Measurements from ENCODE around the gene RBSN.

RBSN gene

GRCh38 chr3:15064299-15064834 is 34.6 kb downstream of the RBSN start:
- no peak for TF ChIP-seq JUND (IDR thresholded peaks at IDR 0.05; ENCODE audit: low read depth)
- peak; percentile 31 to 49 for DNase-seq (ENCODE audit: low read depth in 1 of 2, low spot score in 1 of 2)
- in situ Hi-C loops (cut with HindIII; ENCODE audit: low pct_unique_long_range_greater_than_20kb, low sequenced_read_pairs) = no loop called here

GRCh38 chr3:15063656-15064286 is 35.2 kb downstream of the RBSN start:
- in situ Hi-C loops (cut with HindIII; ENCODE audit: low pct_unique_long_range_greater_than_20kb, low sequenced_read_pairs) = no loop called here
- DNase-seq (ENCODE audit: low read depth in 1 of 2, low spot score in 1 of 2) = peak in 1 of 2 experiments; percentile 26
- TF ChIP-seq JUND (IDR thresholded peaks at IDR 0.05; ENCODE audit: low read depth) = no peak

- TF ChIP-seq JUND (IDR thresholded peaks at IDR 0.05; ENCODE audit: low read depth) = no peak
- in situ Hi-C loops (cut with HindIII; ENCODE audit: low pct_unique_long_range_greater_than_20kb, low sequenced_read_pairs) = no loop called here
- DNase-seq (ENCODE audit: low read depth in 1 of 2, low spot score in 1 of 2) = peak; percentile 47 to 54
Observed at GRCh38 chr3:15063238-15063637, 35.7 kb downstream of the RBSN start.

- in situ Hi-C loops (cut with HindIII; ENCODE audit: low pct_unique_long_range_greater_than_20kb, low sequenced_read_pairs) = no loop called here
- no peak for TF ChIP-seq JUND (IDR thresholded peaks at IDR 0.05; ENCODE audit: low read depth)
Observed at GRCh38 chr3:15060029-15060428, 38.9 kb downstream of the RBSN start.

GRCh38 chr3:15056676-15057404 is 42.1 kb downstream of the RBSN start:
- no peak for TF ChIP-seq JUND (IDR thresholded peaks at IDR 0.05; ENCODE audit: low read depth)
- DNase-seq (ENCODE audit: low read depth in 1 of 2, low spot score in 1 of 2) = no peak
- in situ Hi-C loops (cut with HindIII; ENCODE audit: low pct_unique_long_range_greater_than_20kb, low sequenced_read_pairs) = no loop called here

More at GRCh38 chr3:15060029-15060428, 38.9 kb downstream of the RBSN start:
- DNase-seq (ENCODE audit: low read depth in 1 of 2, low spot score in 1 of 2) = no peak

- in situ Hi-C loops (cut with HindIII; ENCODE audit: low pct_unique_long_range_greater_than_20kb, low sequenced_read_pairs) = no loop called here
- no peak for TF ChIP-seq JUND (IDR thresholded peaks at IDR 0.05; ENCODE audit: low read depth)
- DNase-seq (ENCODE audit: low read depth in 1 of 2, low spot score in 1 of 2) = no peak
Observed at GRCh38 chr3:15055019-15055557, 43.9 kb downstream of the RBSN start.

- no peak for TF ChIP-seq JUND (IDR thresholded peaks at IDR 0.05; ENCODE audit: low read depth)
- DNase-seq (ENCODE audit: low read depth in 1 of 2, low spot score in 1 of 2) = no peak
- in situ Hi-C loops (cut with HindIII; ENCODE audit: low pct_unique_long_range_greater_than_20kb, low sequenced_read_pairs) = no loop called here
Observed at GRCh38 chr3:15053541-15053940, 45.4 kb downstream of the RBSN start.

GRCh38 chr3:15052335-15053242 is 46.4 kb downstream of the RBSN start:
- DNase-seq (ENCODE audit: low read depth in 1 of 2, low spot score in 1 of 2) = no peak
- in situ Hi-C loops (cut with HindIII; ENCODE audit: low pct_unique_long_range_greater_than_20kb, low sequenced_read_pairs) = no loop called here

GRCh38 chr3:15051531-15051930 is 47.4 kb downstream of the RBSN start:
- TF ChIP-seq JUND (IDR thresholded peaks at IDR 0.05; ENCODE audit: low read depth) = no peak
- peak; percentile 69 to 84 for DNase-seq (ENCODE audit: low read depth in 1 of 2, low spot score in 1 of 2)
- in situ Hi-C loops (cut with HindIII; ENCODE audit: low pct_unique_long_range_greater_than_20kb, low sequenced_read_pairs) = no loop called here

More at GRCh38 chr3:15052335-15053242, 46.4 kb downstream of the RBSN start:
- TF ChIP-seq JUND (IDR thresholded peaks at IDR 0.05; ENCODE audit: low read depth) = no peak

- DNase-seq (ENCODE audit: low read depth in 1 of 2, low spot score in 1 of 2) = no peak
- in situ Hi-C loops (cut with HindIII; ENCODE audit: low pct_unique_long_range_greater_than_20kb, low sequenced_read_pairs) = no loop called here
- no peak for TF ChIP-seq JUND (IDR thresholded peaks at IDR 0.05; ENCODE audit: low read depth)
Observed at GRCh38 chr3:15050405-15051092, 48.4 kb downstream of the RBSN start.

GRCh38 chr3:15049584-15049983 is 49.4 kb downstream of the RBSN start:
- DNase-seq (ENCODE audit: low read depth in 1 of 2, low spot score in 1 of 2) = no peak
- in situ Hi-C loops (cut with HindIII; ENCODE audit: low pct_unique_long_range_greater_than_20kb, low sequenced_read_pairs) = no loop called here
- no peak for TF ChIP-seq JUND (IDR thresholded peaks at IDR 0.05; ENCODE audit: low read depth)

- no peak for TF ChIP-seq JUND (IDR thresholded peaks at IDR 0.05; ENCODE audit: low read depth)
- no peak for DNase-seq (ENCODE audit: low read depth in 1 of 2, low spot score in 1 of 2)
- in situ Hi-C loops (cut with HindIII; ENCODE audit: low pct_unique_long_range_greater_than_20kb, low sequenced_read_pairs) = no loop called here
Observed at GRCh38 chr3:15045667-15046066, 53.3 kb downstream of the RBSN start.

Measured in T47D (cell line).